ENCODE results near the gene IHH.

Gene IHH

DNA sequence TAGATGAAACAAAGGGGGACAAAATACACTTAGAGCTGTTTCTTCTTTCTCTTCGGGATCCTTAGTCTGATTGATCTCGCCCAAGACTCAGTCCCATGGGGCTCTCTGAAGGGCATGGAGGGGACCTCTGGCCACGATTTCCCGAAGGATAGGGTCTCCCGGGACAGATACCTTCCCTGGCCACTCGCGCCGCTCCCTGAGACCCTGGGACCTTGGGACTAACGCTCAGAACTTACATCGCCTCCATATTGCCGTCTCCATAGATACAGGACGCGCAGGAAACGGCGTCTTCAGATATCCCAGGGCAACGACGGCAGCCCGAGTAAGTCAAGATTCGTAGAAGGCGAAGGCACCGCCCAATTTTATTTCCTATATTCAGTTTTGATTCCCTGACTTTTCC lies 19.5 kb downstream of the IHH start, which contains the start of gene CFAP65:
Gene CFAP65 (minus strand): TSS at position 265 of the 400 bp plus-strand sequence. CDS start 2,468 bp downstream, outside the sequence.
- no peak for DNase-seq (ENCODE audit: low read depth in 2 of 2)

GRCh38 chr2:219038600-219038999 lies 22.1 kb downstream of the IHH start:
- DNase-seq (ENCODE audit: low read depth in 2 of 2), result no peak

DNA sequence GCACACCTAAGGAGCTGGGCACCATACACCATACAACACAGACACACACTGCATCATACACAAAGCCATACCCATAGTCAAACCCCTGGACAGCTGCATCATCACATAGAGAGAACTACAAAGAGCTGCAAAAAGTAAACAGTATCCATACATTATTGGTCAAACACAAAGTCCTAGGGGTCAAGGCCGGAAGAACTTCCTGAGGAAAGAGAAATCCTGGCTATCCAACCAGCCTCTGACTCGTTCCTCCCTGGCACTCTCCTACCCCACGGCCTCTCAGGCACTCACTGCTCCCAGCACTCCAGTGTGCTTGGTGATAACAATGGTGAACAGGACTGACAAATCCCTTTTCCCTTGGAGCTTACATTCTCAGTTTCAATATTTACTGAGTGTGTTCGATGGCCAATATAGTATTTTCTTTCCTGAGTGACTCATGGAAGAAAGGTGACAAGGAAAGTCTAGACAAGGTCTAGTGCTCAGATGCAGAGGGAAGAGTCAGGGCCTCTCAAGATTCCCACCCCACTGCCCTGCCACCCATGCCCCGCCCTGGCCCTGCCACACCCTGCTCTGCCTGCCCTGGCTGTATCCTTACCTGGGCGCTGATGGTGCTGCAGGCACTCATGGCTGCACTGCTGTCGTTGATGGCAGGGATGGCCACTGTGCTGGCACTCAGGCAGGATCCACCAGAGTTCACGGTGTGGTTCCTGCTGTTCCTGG lies 22.8 kb downstream of the IHH start:
- DNase-seq (ENCODE audit: low read depth in 2 of 2), result no peak

DNA sequence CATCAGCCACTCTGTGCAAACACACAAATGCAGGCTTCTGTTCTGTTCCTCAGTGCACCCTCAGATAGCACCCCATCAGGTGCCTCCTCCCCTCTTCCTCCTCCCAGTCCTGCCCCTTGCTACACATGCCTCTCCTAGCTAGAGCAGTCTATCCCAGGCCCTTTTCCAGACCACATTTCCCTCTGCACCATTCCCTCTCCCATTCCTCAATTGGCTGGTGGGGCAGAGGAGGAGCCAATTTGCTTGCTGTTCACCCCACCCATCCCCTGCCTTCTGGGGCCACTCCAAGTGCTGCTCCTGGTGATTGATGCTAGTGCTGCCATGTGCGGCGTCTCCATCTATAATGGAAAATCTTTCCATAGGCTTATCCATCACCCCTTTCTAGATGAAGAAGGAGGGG lies 24.8 kb downstream of the IHH start:
- DNase-seq (ENCODE audit: low read depth in 2 of 2), result no peak

DNA sequence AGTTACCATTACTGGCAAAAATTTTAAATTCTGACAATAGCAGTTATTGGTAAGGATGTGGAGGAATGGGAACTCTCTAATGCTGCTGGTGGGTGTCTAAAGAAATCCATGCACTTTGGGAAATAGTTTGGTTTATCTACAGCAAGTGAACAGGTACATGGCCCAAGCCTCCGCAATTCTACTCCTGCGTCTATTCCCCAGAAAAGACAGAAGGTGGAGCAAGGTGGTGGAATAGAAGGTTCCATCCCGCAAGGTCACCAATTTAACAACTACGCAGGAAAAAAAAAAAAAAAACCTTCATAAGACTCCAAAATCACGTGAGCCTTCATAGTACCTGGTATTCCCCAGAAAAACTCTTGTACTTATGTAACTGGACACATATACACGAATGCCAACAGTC lies 25.9 kb downstream of the IHH start:
- DNase-seq (ENCODE audit: low read depth in 2 of 2), result no peak

GRCh38 chr2:219032051-219032745 lies 28.5 kb downstream of the IHH start:
- no peak for DNase-seq (ENCODE audit: low read depth in 2 of 2)

DNA sequence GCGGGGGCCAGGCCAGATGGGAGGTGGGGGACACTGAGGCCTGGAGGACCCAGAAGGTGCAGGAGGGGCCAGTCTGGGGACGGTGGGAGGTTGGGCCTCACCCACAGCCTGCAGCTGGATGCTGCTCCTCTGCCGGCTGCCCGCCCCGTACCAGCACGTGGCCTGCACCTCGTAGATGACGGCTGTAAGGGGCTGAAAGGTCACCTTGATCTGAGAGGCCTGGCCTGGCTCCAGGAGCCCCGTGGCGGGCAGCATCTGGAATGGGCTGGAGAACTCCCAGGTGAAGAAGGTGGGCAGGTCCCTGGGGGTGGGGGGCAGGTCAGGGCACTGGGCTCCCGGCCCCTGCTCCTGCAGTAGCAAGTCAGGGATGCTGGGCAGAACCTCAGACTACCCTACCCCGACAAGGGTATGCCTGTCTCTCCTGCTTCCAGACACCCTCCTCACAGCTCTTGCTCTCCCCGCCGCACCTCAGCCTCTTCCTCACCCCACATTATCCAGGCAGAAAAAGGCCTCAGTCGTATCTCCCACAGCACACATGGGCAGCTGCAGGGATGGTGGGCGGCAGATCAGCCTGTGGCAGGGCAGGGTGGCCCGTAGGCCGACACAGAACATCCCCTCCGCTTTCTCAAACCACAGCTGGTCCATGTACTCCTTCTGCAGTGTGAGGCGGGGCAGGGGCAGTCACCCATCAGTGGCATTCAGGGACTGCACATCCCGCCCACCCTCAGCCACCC lies 29.5 kb downstream of the IHH start:
- no peak for DNase-seq (ENCODE audit: low read depth in 2 of 2)

GRCh38 chr2:219030177-219030940 lies 30.4 kb downstream of the IHH start:
- DNase-seq (ENCODE audit: low read depth in 2 of 2), result no peak

DNA sequence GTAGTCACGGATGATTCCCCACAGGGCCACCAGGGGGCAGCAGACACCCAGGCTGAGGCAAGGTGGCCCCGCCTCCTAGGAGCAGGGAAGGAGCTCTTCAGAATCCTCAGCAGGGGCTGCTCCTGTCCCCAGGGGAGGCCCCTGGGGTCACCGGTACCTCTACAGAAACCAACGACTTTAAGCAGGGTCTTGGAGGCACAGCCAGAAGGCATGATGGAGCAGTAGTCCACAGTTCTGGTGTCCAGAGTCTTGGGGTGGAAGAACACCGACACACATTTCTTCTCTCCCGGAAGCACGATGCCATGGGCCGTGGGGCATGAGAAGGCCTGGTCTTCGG lies 30.9 kb downstream of the IHH start:
- DNase-seq (ENCODE audit: low read depth in 2 of 2), result peak; percentile 65 to 70

GRCh38 chr2:219028996-219029828 lies 31.5 kb downstream of the IHH start:
- DNase-seq (ENCODE audit: low read depth in 2 of 2), result no peak

GRCh38 chr2:219028141-219028540 lies 32.6 kb downstream of the IHH start:
- DNase-seq (ENCODE audit: low read depth in 2 of 2), result no peak

- no peak for DNase-seq (ENCODE audit: low read depth in 2 of 2)
These were observed 33.1 kb downstream of the IHH start for GRCh38 chr2:219027511-219028055.

DNA sequence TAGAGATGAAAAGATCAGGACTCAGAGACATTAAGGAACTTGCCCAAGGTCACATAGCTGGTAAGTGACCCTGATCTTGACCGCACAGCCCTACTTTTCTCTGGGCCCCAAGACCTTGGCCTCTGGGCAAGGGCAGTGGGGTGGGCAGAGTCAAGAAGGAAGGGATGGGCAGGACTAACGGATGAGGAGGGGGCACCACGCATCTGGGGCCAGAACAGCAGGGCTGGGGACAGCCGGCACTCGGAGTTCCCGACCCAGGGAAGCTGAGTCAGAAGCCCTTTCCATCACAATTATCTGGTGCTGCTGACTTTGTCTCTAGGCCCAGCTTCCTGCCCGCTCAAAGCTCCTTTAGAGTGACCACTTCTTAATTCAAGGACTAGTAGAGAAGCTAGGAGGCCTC lies 33.8 kb downstream of the IHH start:
- DNase-seq (ENCODE audit: low read depth in 2 of 2), result no peak

- no peak for DNase-seq (ENCODE audit: low read depth in 2 of 2)
These were observed 34.8 kb downstream of the IHH start for GRCh38 chr2:219025637-219026585.

GRCh38 chr2:219024059-219024458 lies 36.7 kb downstream of the IHH start:
- DNase-seq (ENCODE audit: low read depth in 2 of 2), result no peak

- no peak for DNase-seq (ENCODE audit: low read depth in 2 of 2)
These were observed 37.6 kb downstream of the IHH start for GRCh38 chr2:219023045-219023605.

DNA sequence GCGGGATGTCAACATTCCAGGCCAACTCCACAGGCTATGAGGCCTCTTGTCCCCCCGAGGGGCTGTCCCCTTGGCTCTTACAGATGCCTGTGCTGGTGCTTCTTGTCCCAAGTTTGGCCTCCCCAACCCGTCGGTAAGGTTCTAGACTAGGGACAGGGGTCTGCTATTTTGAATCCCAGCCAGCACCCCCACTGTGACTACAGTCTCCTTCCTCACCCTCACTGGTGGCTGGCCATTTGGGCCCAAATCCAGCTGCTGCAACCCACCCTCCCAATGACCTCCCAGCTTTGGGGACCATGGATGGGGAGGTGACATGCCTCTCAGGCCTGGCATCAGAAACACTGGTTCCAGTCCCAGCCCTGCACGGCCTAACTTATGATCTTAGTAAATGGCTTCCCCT lies 38.1 kb downstream of the IHH start:
- no peak for DNase-seq (ENCODE audit: low read depth in 2 of 2)

DNA sequence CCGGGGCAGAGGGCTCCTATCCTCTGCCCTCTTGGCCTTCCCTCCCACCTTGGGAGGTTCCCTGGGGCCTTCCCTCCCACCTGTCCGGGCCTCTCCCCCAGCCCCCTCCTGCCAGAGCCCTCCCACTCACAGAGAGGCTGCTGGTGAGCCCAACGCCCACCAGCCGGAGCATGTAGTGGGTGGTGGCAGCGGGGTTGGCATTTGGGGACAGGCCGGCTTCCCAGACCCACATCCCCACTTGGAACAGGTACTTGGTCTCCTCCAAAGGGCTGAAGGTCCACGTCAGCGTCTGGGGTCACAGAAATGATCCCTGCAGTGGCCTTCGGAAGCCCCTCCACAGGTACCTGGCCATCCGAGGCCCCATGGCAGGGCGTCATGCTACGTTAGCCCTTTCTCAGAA lies 38.7 kb downstream of the IHH start:
- DNase-seq (ENCODE audit: low read depth in 2 of 2), result no peak

DNA sequence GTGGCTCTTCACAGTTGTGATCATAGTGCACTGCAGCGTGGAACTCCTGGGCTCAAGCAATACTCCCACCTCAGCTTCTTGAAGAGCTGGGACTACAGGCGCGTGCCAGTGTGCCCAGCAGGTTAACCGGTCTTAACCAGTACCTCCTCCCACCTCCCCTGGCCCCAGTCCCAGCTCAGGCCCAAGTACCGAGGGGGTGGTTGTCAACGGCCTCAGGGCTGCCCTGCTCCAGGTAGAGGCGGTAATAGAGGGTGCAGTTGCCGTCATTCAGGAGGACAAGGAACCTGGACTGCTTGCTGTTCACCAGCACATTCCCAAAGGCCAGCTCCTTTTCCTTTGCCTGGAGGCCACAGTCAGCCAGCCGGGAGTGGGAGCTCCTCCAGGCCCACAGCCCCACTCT lies 39.1 kb downstream of the IHH start:
- DNase-seq (ENCODE audit: low read depth in 2 of 2), result no peak
